H1 (cell line): ENCODE results near the gene ZNF14. TPM values are rescaled to one million over a fixed set of nuclear protein-coding genes. Genes with fewer than 3 reads are reported as not detected.

Experiments
- BACH1 ChIP-seq: IDR thresholded peaks from 2 replicates; pipeline ENCODE4 v1.6.1; 2012; ENCODE audit warnings: low read length, improper control_type of control experiment
- EZH2 ChIP-seq: fragments of 200-600 bp; sonication (generic); IDR thresholded peaks from 2 replicates; pipeline ENCODE4 v1.7.1; 2012; ENCODE audit warnings: low read depth, mild to moderate bottlenecking, moderate library complexity, low read length, inconsistent platforms; ENCODE audit not compliant: severe bottlenecking
- HDAC2 ChIP-seq, 2 experiments: fragments of 300-600 bp in 1 of 2; sonication (generic) in 1 of 2; IDR thresholded peaks; 2 replicates each; pipeline ENCODE4 v1.6.1; 2011 to 2012; ENCODE audit warnings: low read depth in 2 of 2, low read length in 2 of 2, mild to moderate bottlenecking in 2 of 2, moderate library complexity in 2 of 2, borderline replicate concordance in 1 of 2, inconsistent platforms in 1 of 2
- MAX ChIP-seq: IDR thresholded peaks from 2 replicates; pipeline ENCODE4 v1.6.1; 2012; ENCODE audit warnings: inconsistent platforms
- NRF1 ChIP-seq: IDR thresholded peaks from 2 replicates; pipeline ENCODE4 v1.6.1; 2011; ENCODE audit warnings: mild to moderate bottlenecking, low read depth, low read length, improper control_type of control experiment
- TAF1 ChIP-seq: IDR thresholded peaks from 2 replicates; pipeline ENCODE4 v1.6.1; 2011; ENCODE audit warnings: mild to moderate bottlenecking, low read depth, low read length
- YY1 ChIP-seq: IDR thresholded peaks from 2 replicates; pipeline ENCODE4 v1.6.1; 2011; ENCODE audit warnings: low read depth, mild to moderate bottlenecking, low read length
- ZNF274 ChIP-seq: IDR thresholded peaks from 2 replicates; pipeline ENCODE4 v1.7.0; 2012; ENCODE audit warnings: low read length, borderline replicate concordance; ENCODE audit errors: extremely low read depth
- polyA plus RNA-seq, 7 experiments: library from polyadenylated mRNA; depleted of rRNA in 3 of 7; stranded (reverse) in 5 of 7; unstranded in 2 of 7; fragments of >200 nt in 5 of 7; fragments of 200-250 nt in 2 of 7; gene quantifications; 1 replicate in 5 of 7; 2 replicates in 1 of 7; 4 replicates in 1 of 7; pipeline versions ENCODE4 v1.2.1 to v1.2.3, GENCODE V29; 2011 to 2013; ENCODE audit warnings: missing spikeins in 2 of 7, mixed read lengths in 2 of 7
- total RNA-seq: library from RNA; stranded (reverse); fragmentation: NEBNext Ultra II Directional; extraction: Animal tissue kit (Norgen Biotek cat#: 25700); gene quantifications from 2 replicates; pipeline ENCODE4 v1.2.1, GENCODE V29; 2021
- TF ChIP-seq, protein P1 (sequence below): IDR thresholded peaks from 2 replicates; pipeline ENCODE4 v1.6.1; 2012; ENCODE audit warnings: inconsistent platforms

ZNF14 gene
- total and polyA plus RNA-seq, 2 of the 8 experiments (the other 6 are each of a cell fraction or from before 2014, with no cell fraction given), result 1.00 to 7.4 TPM

GRCh38 chr19:19679176-19680073 lies 53.5 kb downstream of the ZNF14 start (continued):
- TF ChIP-seq HDAC2 (IDR thresholded peaks at IDR 0.05; ENCODE audit: borderline replicate concordance in 1 of 2, low read depth in 2 of 2, low read length in 2 of 2) (no peak), MAX (no peak), BACH1 (no peak), TAF1 (no peak), NRF1 (no peak), YY1 (no peak), ZNF274 (no peak), EZH2 (no peak)
- TF ChIP-seq, protein P1, sequence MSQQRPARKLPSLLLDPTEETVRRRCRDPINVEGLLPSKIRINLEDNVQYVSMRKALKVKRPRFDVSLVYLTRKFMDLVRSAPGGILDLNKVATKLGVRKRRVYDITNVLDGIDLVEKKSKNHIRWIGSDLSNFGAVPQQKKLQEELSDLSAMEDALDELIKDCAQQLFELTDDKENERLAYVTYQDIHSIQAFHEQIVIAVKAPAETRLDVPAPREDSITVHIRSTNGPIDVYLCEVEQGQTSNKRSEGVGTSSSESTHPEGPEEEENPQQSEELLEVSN, result no peak
- TF ChIP-seq, all 59 proteins: peak for 0
